ENCODE measurements around the gene OSBPL2. TPM values are rescaled to one million over a fixed set of nuclear protein-coding genes. Genes with fewer than 3 reads are reported as not detected.

The OSBPL2 gene
- total RNA-seq, 1 experiment from 2014 or later: 115 TPM

- CTCF ChIA-PET: no interaction called here
- BruUV-seq (replicated peaks): no TSS peak
- no peak overlapping the region for H3K27ac Mint-ChIP-seq (ENCODE audit: unreplicated experiment)
- H3K4me1 Mint-ChIP-seq (ENCODE audit: low read depth, unreplicated experiment): peaks cover 13% of the 10 kb centered on the region
- H3K4me3 Mint-ChIP-seq (ENCODE audit: low read depth, unreplicated experiment): no peak overlapping the region
- no peak for DNase-seq
- no peaks in the 10 kb centered on the region for H3K9me3 Mint-ChIP-seq (ENCODE audit: low read depth, unreplicated experiment)
- intact Hi-C loops (cut with micrococcal nuclease; ENCODE audit: unreplicated experiment): no loop called here
- H3K27me3 Mint-ChIP-seq (ENCODE audit: unreplicated experiment): peaks cover 77% of the 10 kb centered on the region
- no peak for TF ChIP-seq CTCF (IDR thresholded peaks at IDR 0.05; ENCODE audit: unreplicated experiment)
- H3K36me3 Mint-ChIP-seq (ENCODE audit: insufficient read depth, unreplicated experiment): peaks cover 27% of the 10 kb centered on the region
These were observed 27.1 kb upstream of the OSBPL2 start for GRCh38 chr20:62211216-62211615.

GRCh38 chr20:62211769-62212288, 26.5 kb upstream of the OSBPL2 start:
- Mint-ChIP-seq H3K9me3 (ENCODE audit: low read depth, unreplicated experiment) (no peaks in the 10 kb centered on the region), H3K4me1 (ENCODE audit: low read depth, unreplicated experiment) (peaks cover 13% of the 10 kb centered on the region), H3K27ac (ENCODE audit: unreplicated experiment) (no peak overlapping the region), H3K27me3 (ENCODE audit: unreplicated experiment) (peaks cover 83% of the 10 kb centered on the region), H3K36me3 (ENCODE audit: insufficient read depth, unreplicated experiment) (peaks cover 22% of the 10 kb centered on the region), H3K4me3 (ENCODE audit: low read depth, unreplicated experiment) (no peak overlapping the region)
- TF ChIP-seq CTCF (IDR thresholded peaks at IDR 0.05; ENCODE audit: unreplicated experiment): no peak
- CTCF ChIA-PET: no interaction called here
- intact Hi-C loops (cut with micrococcal nuclease; ENCODE audit: unreplicated experiment): no loop called here
- BruUV-seq (replicated peaks): no TSS peak
- DNase-seq: no peak

- Mint-ChIP-seq H3K4me1 (ENCODE audit: low read depth, unreplicated experiment) (peaks cover 13% of the 10 kb centered on the region), H3K36me3 (ENCODE audit: insufficient read depth, unreplicated experiment) (peaks cover 18% of the 10 kb centered on the region), H3K27me3 (ENCODE audit: unreplicated experiment) (peaks cover 88% of the 10 kb centered on the region), H3K9me3 (ENCODE audit: low read depth, unreplicated experiment) (no peaks in the 10 kb centered on the region), H3K27ac (ENCODE audit: unreplicated experiment) (no peak overlapping the region), H3K4me3 (ENCODE audit: low read depth, unreplicated experiment) (no peak overlapping the region)
- intact Hi-C loops (cut with micrococcal nuclease; ENCODE audit: unreplicated experiment): no loop called here
- no peak for TF ChIP-seq CTCF (IDR thresholded peaks at IDR 0.05; ENCODE audit: unreplicated experiment)
- DNase-seq: no peak
- no TSS peak for BruUV-seq (replicated peaks)
- CTCF ChIA-PET: no interaction called here
These were observed 26.0 kb upstream of the OSBPL2 start for GRCh38 chr20:62212299-62212698.

GRCh38 chr20:62214067-62214466, 24.3 kb upstream of the OSBPL2 start:
- DNase-seq: no peak
- no peak for TF ChIP-seq CTCF (IDR thresholded peaks at IDR 0.05; ENCODE audit: unreplicated experiment)
- CTCF ChIA-PET: no interaction called here
- H3K9me3 Mint-ChIP-seq (ENCODE audit: low read depth, unreplicated experiment): no peaks in the 10 kb centered on the region
- no peak overlapping the region for H3K27ac Mint-ChIP-seq (ENCODE audit: unreplicated experiment)
- intact Hi-C loops (cut with micrococcal nuclease; ENCODE audit: unreplicated experiment): no loop called here
- BruUV-seq (replicated peaks): no TSS peak
- H3K27me3 Mint-ChIP-seq (ENCODE audit: unreplicated experiment): peaks cover 98% of the 10 kb centered on the region
- peaks cover 15% of the 10 kb centered on the region for H3K4me1 Mint-ChIP-seq (ENCODE audit: low read depth, unreplicated experiment)
- peaks cover 9% of the 10 kb centered on the region for H3K36me3 Mint-ChIP-seq (ENCODE audit: insufficient read depth, unreplicated experiment)
- H3K4me3 Mint-ChIP-seq (ENCODE audit: low read depth, unreplicated experiment): no peak overlapping the region

All from Calu3 (cell line).